DND-41 (cell line): Measurements from ENCODE around the gene PCBP2.

Experiments
- ATAC-seq: fragments of 200-7000 bp; cut with Tn5 transposase; 3 replicates; pipeline ENCODE4 v1.9.1; 2021; ENCODE audit warnings: low read depth; ENCODE audit not compliant: insufficient read depth
- DNase-seq: peaks from one replicate; pipeline ENCODE4 v3.0.0-alpha.2; 2020
- H2AFZ ChIP-seq: 2 replicates; pipeline ENCODE4 v1.6.0; 2012; ENCODE audit warnings: low read depth, low read length
- H3K27ac ChIP-seq: 2 replicates; pipeline ENCODE4 v1.5.1; 2012; ENCODE audit warnings: low read length, inconsistent platforms
- H3K27me3 ChIP-seq: fragments of 200-600 bp; sonication (generic); 2 replicates; pipeline ENCODE4 v1.6.0; 2012; ENCODE audit warnings: low read length, mild to moderate bottlenecking, inconsistent platforms; ENCODE audit not compliant: insufficient read depth, poor library complexity
- H3K36me3 ChIP-seq: 2 replicates; pipeline ENCODE4 v1.5.1; 2012; ENCODE audit warnings: low read length, inconsistent platforms; ENCODE audit not compliant: insufficient read depth
- H3K4me1 ChIP-seq: 2 replicates; pipeline ENCODE4 v1.5.1; 2012; ENCODE audit warnings: mild to moderate bottlenecking, low read length; ENCODE audit not compliant: insufficient read depth
- H3K4me2 ChIP-seq: 2 replicates; pipeline ENCODE4 v1.6.0; 2012; ENCODE audit warnings: mild to moderate bottlenecking, moderate library complexity, low read length, inconsistent platforms; ENCODE audit not compliant: insufficient read depth
- H3K4me3 ChIP-seq, 2 experiments: fragments of 200-600 bp in 1 of 2; shearing (Covaris generic) in 1 of 2; 2 replicates each; pipeline ENCODE4 v1.5.1; 2012 to 2016; ENCODE audit warnings: inconsistent platforms in 2 of 2, low read length in 2 of 2, mild to moderate bottlenecking in 2 of 2, low read depth in 1 of 2, moderate library complexity in 1 of 2
- H3K79me2 ChIP-seq: 2 replicates; pipeline ENCODE4 v1.6.0; 2012; ENCODE audit warnings: low read length, inconsistent platforms; ENCODE audit not compliant: insufficient read depth
- H3K9ac ChIP-seq: 2 replicates; pipeline ENCODE4 v1.6.0; 2012; ENCODE audit warnings: low read depth, mild to moderate bottlenecking, inconsistent platforms, low read length, moderate library complexity
- H3K9me3 ChIP-seq: 2 replicates; pipeline ENCODE4 v1.5.1; 2012; ENCODE audit warnings: low read length, moderate library complexity, mild to moderate bottlenecking, inconsistent platforms; ENCODE audit not compliant: insufficient read depth, severe bottlenecking
- H4K20me1 ChIP-seq: 2 replicates; pipeline ENCODE4 v1.6.0; 2012; ENCODE audit warnings: low read length; ENCODE audit not compliant: insufficient read depth
- CTCF ChIP-seq: IDR thresholded peaks from 2 replicates; pipeline ENCODE4 v1.5.1; 2012; ENCODE audit warnings: borderline replicate concordance, low read length, moderate library complexity, mild to moderate bottlenecking; ENCODE audit not compliant: poor library complexity, severe bottlenecking; ENCODE audit errors: extremely low read depth
- EZH2 ChIP-seq: IDR thresholded peaks from 3 replicates; pipeline ENCODE4 v1.6.1; 2012; ENCODE audit warnings: borderline replicate concordance, low read depth, mild to moderate bottlenecking, moderate library complexity, low read length, inconsistent platforms; ENCODE audit not compliant: severe bottlenecking

The PCBP2 gene

GRCh38 chr12:53505086-53505485, 53.2 kb downstream of the PCBP2 start:
- DNase-seq = no peak
- no peak overlapping the region for H3K4me3 ChIP-seq
- no peak for ATAC-seq
- no peak overlapping the region for H2AFZ ChIP-seq
- H3K27ac ChIP-seq = no peak overlapping the region
- TF ChIP-seq CTCF (no peak), EZH2 (no peak)
- no peaks in the 10 kb centered on the region for H3K9me3 ChIP-seq
- no peaks in the 10 kb centered on the region for H3K27me3 ChIP-seq
- H3K9ac ChIP-seq = no peak overlapping the region
- peaks cover 22% of the 10 kb centered on the region for H3K79me2 ChIP-seq
- H3K4me1 ChIP-seq = peaks cover 34% of the 10 kb centered on the region
- peaks cover 44% of the 10 kb centered on the region for H3K36me3 ChIP-seq
- H3K4me2 ChIP-seq = no peak overlapping the region
- H4K20me1 ChIP-seq = no peaks in the 10 kb centered on the region

DNA sequence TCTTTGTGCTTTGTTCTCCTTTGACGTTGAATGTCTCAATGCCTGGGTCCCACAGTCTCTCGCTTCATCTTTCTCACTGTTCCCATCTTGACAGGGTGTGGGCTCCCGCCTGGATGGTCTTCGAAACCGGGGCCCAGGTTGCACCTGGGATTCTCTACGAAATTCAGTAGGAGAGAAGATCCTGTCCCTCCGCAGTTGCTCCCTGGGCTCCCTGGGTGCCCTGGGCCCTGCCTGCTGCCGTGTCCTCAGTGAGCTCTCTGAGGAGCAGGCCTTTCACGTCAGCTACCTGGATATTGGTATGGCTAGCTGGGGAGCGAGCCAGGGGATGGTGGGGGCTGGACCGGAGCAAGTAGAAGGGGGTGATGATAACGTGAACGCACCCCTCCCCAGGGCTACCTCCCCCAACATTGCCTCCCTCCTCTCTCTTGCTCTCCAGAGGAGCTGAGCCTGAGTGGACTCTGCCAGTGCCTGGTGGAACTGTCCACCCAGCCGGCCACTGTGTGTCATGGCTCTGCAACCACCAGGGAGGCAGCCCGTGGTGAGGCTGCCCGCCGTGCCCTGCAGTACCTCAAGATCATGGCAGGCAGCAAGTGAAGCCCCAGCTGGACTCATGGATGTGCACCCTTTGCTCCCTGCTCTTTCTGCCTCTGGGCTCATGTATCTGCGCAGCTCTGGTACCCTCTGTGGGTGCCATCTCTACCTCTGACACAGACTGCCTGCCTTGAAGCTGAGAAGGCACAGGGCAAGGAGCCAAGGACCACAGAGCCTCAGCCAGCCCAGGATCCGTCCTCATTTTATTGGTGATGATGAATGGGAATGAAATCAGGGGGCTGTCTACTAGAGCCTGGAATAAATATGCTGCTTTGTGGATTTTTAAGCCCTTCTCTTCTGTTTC, 53.9 kb downstream of the PCBP2 start:
- Histone ChIP-seq H3K9me3 (no peaks in the 10 kb centered on the region), H3K27me3 (no peaks in the 10 kb centered on the region), H3K4me1 (peaks cover 30% of the 10 kb centered on the region), H3K9ac (no peak overlapping the region), H3K36me3 (peaks cover 48% of the 10 kb centered on the region), H3K4me2 (no peak overlapping the region), H4K20me1 (no peaks in the 10 kb centered on the region), H3K4me3 (no peak overlapping the region), H3K27ac (no peak overlapping the region), H2AFZ (no peak overlapping the region), H3K79me2 (peaks cover 22% of the 10 kb centered on the region)
- TF ChIP-seq EZH2 (no peak), CTCF (no peak)
- no peak for DNase-seq
- no peak for ATAC-seq

GRCh38 chr12:53506450-53506785, 54.5 kb downstream of the PCBP2 start:
- Histone ChIP-seq H3K4me1 (peaks cover 30% of the 10 kb centered on the region), H4K20me1 (no peaks in the 10 kb centered on the region), H3K9me3 (no peaks in the 10 kb centered on the region), H3K4me2 (no peak overlapping the region), H3K27me3 (no peaks in the 10 kb centered on the region), H3K79me2 (peaks cover 22% of the 10 kb centered on the region), H3K9ac (no peak overlapping the region), H3K4me3 (no peak overlapping the region), H3K36me3 (peaks cover 50% of the 10 kb centered on the region), H3K27ac (no peak overlapping the region), H2AFZ (no peak overlapping the region)
- DNase-seq = no peak
- ATAC-seq = no peak
- TF ChIP-seq CTCF = no peak
- TF ChIP-seq EZH2 = no peak
